ENCODE measurements around the gene CACNG1. TPM values are rescaled to one million over a fixed set of nuclear protein-coding genes. Genes with fewer than 3 reads are reported as not detected.

CACNG1 gene
- total and polyA plus RNA-seq, 11 donors: not detected

GRCh38 chr17:67041941-67042899 is 2.1 kb upstream of the CACNG1 start:
- no peak for ATAC-seq
- no peaks in the 10 kb centered on the region for H3K36me3 ChIP-seq
- DNase-seq: no peak
- TF ChIP-seq POLR2A (IDR thresholded peaks at IDR 0.05): no peak
- TF ChIP-seq, protein P1, sequence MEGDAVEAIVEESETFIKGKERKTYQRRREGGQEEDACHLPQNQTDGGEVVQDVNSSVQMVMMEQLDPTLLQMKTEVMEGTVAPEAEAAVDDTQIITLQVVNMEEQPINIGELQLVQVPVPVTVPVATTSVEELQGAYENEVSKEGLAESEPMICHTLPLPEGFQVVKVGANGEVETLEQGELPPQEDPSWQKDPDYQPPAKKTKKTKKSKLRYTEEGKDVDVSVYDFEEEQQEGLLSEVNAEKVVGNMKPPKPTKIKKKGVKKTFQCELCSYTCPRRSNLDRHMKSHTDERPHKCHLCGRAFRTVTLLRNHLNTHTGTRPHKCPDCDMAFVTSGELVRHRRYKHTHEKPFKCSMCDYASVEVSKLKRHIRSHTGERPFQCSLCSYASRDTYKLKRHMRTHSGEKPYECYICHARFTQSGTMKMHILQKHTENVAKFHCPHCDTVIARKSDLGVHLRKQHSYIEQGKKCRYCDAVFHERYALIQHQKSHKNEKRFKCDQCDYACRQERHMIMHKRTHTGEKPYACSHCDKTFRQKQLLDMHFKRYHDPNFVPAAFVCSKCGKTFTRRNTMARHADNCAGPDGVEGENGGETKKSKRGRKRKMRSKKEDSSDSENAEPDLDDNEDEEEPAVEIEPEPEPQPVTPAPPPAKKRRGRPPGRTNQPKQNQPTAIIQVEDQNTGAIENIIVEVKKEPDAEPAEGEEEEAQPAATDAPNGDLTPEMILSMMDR (IDR thresholded peaks at IDR 0.05): no peak
- peaks cover 0 to 4% (median 0%) of the 10 kb centered on the region in 12 donors for H3K4me1 ChIP-seq
- no peaks in the 10 kb centered on the region for H3K27me3 ChIP-seq
- 56 to 67% (median 63%) methylated on average over 9 to 11 of the region's 11 CpGs for WGBS, 4 donors
- no peak overlapping the region for H3K4me3 ChIP-seq
- H3K9me3 ChIP-seq: peaks cover 0 to 3% (median 0%) of the 10 kb centered on the region in 12 donors
- no peak overlapping the region for H3K27ac ChIP-seq
- intact Hi-C loops (cut with DNase I): no loop called here

DNA sequence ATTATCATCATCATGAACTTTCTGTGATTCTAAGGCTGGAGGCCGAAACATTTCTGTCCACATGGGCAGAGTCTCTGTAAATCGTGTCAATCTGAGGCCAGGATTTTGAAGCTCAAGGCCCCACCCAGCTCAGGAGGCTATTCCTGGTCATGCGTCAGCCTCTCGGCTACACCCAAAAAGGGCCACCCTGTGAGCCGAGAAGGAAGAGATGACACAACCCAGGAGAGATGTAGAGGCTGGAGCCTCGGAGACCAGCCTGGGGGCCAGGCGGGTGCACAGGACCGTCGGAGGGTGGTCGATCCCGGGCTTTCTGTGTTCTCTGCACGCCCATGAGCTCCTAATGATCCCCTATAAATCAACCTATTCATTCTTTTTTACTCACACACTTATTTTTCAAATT is 1.1 kb upstream of the CACNG1 start:
- Histone ChIP-seq H3K27me3 (no peaks in the 10 kb centered on the region), H3K4me1 (peaks cover 0 to 4% (median 0%) of the 10 kb centered on the region in 12 donors), H3K36me3 (no peaks in the 10 kb centered on the region), H3K9me3 (peaks cover 0 to 13% (median 9%) of the 10 kb centered on the region in 12 donors), H3K4me3 (no peak overlapping the region), H3K27ac (no peak overlapping the region)
- intact Hi-C loops (cut with DNase I): no loop called here
- TF ChIP-seq, protein P1 (IDR thresholded peaks at IDR 0.05): no peak
- no peak for TF ChIP-seq POLR2A (IDR thresholded peaks at IDR 0.05)
- 82 to 86% (median 84%) methylated on average over 12 of the region's 12 CpGs for WGBS, 4 donors
- DNase-seq (no peak), ATAC-seq (no peak)

DNA sequence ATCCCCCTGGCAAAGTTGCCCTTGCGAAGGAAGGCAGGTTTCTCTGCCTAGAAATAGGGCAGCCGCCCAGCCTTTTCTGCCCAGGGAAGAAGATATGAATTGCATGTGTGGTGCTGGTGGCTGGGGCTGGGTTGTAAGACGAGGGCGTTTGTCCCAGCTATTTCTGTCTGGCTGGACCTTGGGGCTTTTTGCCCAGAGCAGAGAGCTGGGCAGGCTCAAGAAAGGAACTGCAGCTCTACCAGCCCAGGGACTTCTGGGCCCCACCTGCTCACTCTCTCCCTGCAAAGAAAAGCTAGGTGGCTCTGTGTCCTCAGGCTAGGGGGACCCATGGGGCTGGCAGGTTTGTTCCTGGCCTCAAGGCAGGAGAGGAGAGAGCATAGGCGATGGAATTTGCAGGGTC is 586 bp downstream of the CACNG1 start:
- ATAC-seq (peak; percentile 75 to 83 (median 82)), DNase-seq (peak in 2 of 5 donors; percentile 28 to 48)
- peaks cover 0 to 30% (median 25%) of the 10 kb centered on the region in 12 donors for H3K9me3 ChIP-seq
- intact Hi-C loops (cut with DNase I): no loop called here
- no peak overlapping the region for H3K4me3 ChIP-seq
- WGBS, 4 donors: 52 to 74% (median 60%) methylated on average over 5 of the region's 5 CpGs
- no peaks in the 10 kb centered on the region for H3K27me3 ChIP-seq
- peaks cover 0 to 4% (median 0%) of the 10 kb centered on the region in 12 donors for H3K4me1 ChIP-seq
- TF ChIP-seq POLR2A (IDR thresholded peaks at IDR 0.05): no peak
- no peak overlapping the region for H3K27ac ChIP-seq
- no peaks in the 10 kb centered on the region for H3K36me3 ChIP-seq

DNA sequence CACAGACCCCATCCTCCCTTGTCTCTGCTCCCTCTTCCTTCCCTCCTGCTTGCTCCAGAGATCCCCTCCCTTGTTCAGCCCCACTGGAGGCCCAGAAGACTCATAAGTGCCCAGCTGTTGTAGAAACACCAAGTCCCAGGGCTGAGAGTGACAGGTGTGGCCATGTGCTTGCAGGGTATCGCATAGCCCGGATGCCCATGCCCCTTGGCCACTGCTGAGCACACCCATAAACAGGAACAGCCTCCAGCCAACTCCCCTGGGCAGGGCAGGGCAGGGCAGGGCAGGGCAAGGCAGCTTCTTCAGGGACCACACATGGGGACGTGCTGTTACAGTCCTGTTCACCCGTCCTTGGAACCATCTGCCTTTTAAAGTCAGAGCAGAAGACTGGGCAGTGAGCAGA is 2.0 kb downstream of the CACNG1 start:
- Histone ChIP-seq H3K27me3 (no peaks in the 10 kb centered on the region), H3K9me3 (peaks cover 0 to 32% (median 25%) of the 10 kb centered on the region in 12 donors), H3K4me3 (no peak overlapping the region), H3K4me1 (peaks cover 0 to 7% (median 0%) of the 10 kb centered on the region in 12 donors), H3K36me3 (no peaks in the 10 kb centered on the region), H3K27ac (no peak overlapping the region)
- WGBS, 4 donors: 81 to 91% (median 86%) methylated on average over 4 of the region's 4 CpGs
- intact Hi-C loops (cut with DNase I): no loop called here
- TF ChIP-seq, protein P1 (IDR thresholded peaks at IDR 0.05): no peak
- TF ChIP-seq POLR2A (IDR thresholded peaks at IDR 0.05): no peak
- DNase-seq (no peak), ATAC-seq (no peak)

Data from heart left ventricle (tissue), 16 donors.